SU-DHL-6 (cell line): ENCODE measurements around the gene COX14.
A peak's percentile ranks its signal among the peaks of the same experiment; 100 is the strongest.

Source experiments
- H2AFZ ChIP-seq: fragments of 200-600 bp; sonication (generic); 2 replicates; pipeline ENCODE4 v1.6.1; 2014; ENCODE audit warnings: low read depth, mild to moderate bottlenecking, moderate library complexity, mixed read lengths, antibody characterized with exemption, low read length; ENCODE audit not compliant: severe bottlenecking
- H3F3A ChIP-seq: fragments of 200-600 bp; shearing (Covaris generic); 2 replicates; pipeline ENCODE4 v1.6.0; 2016; ENCODE audit warnings: antibody characterized with exemption, mild to moderate bottlenecking; ENCODE audit not compliant: insufficient read depth
- H3K27ac ChIP-seq: fragments of 200-600 bp; sonication (generic); 2 replicates; pipeline ENCODE4 v1.5.1; 2016; ENCODE audit warnings: low read depth, mild to moderate bottlenecking, low read length, moderate library complexity, mixed read lengths
- H3K27me3 ChIP-seq: fragments of 200-600 bp; sonication (generic), shearing (Covaris generic); 2 replicates; pipeline ENCODE4 v1.6.0; 2014; ENCODE audit warnings: mild to moderate bottlenecking, low read length
- H3K36me3 ChIP-seq: fragments of 200-600 bp; sonication (generic); 2 replicates; pipeline ENCODE4 v1.6.1; 2014; ENCODE audit warnings: mild to moderate bottlenecking, low read length, mixed read lengths
- H3K4me2 ChIP-seq: fragments of 300-600, 200-600 bp; shearing (Covaris generic), sonication (generic); 2 replicates; pipeline ENCODE4 v1.6.0; 2014; ENCODE audit warnings: low read length, low read depth, mild to moderate bottlenecking; ENCODE audit not compliant: poor library complexity, severe bottlenecking
- H3K4me3 ChIP-seq: fragments of 200-600 bp; sonication (generic); 2 replicates; pipeline ENCODE4 v1.5.1; 2014; ENCODE audit warnings: antibody characterized with exemption, low read length, mild to moderate bottlenecking, mixed read lengths; ENCODE audit not compliant: insufficient read depth, poor library complexity, severe bottlenecking
- H3K79me2 ChIP-seq: fragments of 200-600 bp; sonication (generic); 2 replicates; pipeline ENCODE4 v1.6.1; 2014; ENCODE audit warnings: mild to moderate bottlenecking, low read length, moderate library complexity; ENCODE audit not compliant: insufficient read depth
- H3K9ac ChIP-seq: fragments of 200-600 bp; sonication (generic); 2 replicates; pipeline ENCODE4 v1.7.0; 2014; ENCODE audit warnings: mild to moderate bottlenecking, low read length
- H3K9me2 ChIP-seq: fragments of 200-600 bp; sonication (generic); replicated peaks from 2 replicates; pipeline ENCODE4 v1.6.1; 2014; ENCODE audit warnings: low read length; ENCODE audit not compliant: insufficient read depth
- H3K9me3 ChIP-seq: fragments of 200-600 bp; sonication (generic); 2 replicates; pipeline ENCODE4 v1.6.1; 2014; ENCODE audit warnings: low read length, mixed read lengths; ENCODE audit not compliant: insufficient read depth
- H4K20me1 ChIP-seq: fragments of 200-600 bp; sonication (generic); 2 replicates; pipeline ENCODE4 v1.6.1; 2014; ENCODE audit warnings: low read depth, mild to moderate bottlenecking, antibody characterized with exemption, low read length, moderate library complexity, mixed read lengths
- CTCF ChIP-seq: fragments of 200-600 bp; sonication (generic); IDR thresholded peaks from one replicate; pipeline ENCODE4 v1.5.1; 2017; ENCODE audit warnings: antibody characterized with exemption, mild to moderate bottlenecking, low read length, moderate library complexity; ENCODE audit not compliant: insufficient read depth, poor library complexity, severe bottlenecking
- EZH2phosphoT487 ChIP-seq: fragments of 200-600 bp; sonication (generic), shearing (Covaris generic); conservative IDR thresholded peaks from 2 replicates; pipeline ENCODE4 v1.6.1; 2018; ENCODE audit warnings: mild to moderate bottlenecking, antibody characterized with exemption, low read length, moderate library complexity, mixed read lengths

The COX14 gene

DNA sequence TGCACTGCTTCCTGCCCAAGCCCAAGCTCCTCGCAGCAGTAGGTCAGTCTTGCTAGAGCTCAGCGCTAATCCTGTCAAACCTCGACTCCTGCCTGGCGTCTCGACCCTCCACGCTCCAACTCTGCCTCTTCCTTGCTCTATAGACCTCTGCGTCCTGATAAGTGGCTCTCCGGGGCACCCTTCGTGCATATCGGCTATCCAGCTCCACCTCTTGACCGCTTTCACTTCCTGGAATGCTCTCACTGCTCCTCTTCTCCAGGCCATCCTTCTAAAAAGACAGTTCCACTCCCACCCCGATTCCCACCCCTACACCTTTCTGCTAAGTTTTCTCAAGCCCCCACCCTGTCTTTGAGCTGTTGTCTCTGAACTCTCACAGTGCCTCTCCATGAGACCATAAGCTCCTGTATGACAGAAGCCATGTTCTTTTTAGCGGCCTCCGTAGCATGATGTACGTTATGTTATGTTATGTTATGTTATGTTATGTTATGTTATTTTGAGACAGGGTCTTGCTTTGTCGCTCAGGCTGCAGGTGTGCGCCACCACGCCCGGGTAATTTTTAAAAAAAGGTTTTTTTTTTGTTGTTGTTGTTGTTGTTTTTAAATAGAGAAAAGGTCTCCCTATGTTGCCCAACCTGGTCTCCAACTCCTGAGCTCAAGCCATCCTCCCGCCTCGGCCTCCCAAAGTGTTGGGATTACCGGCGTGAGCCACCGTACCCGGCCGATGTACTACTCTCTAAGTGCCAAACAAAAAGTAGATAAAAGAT is 601 bp downstream of the COX14 start:
- Histone ChIP-seq H2AFZ (peak overlapping the region; percentile 1), H4K20me1 (no peaks in the 10 kb centered on the region), H3K27me3 (no peaks in the 10 kb centered on the region), H3K4me2 (peak overlapping the region; percentile 67), H3K36me3 (no peaks in the 10 kb centered on the region), H3K9ac (peak overlapping the region; percentile 71), H3K4me3 (peak overlapping the region; percentile 59), H3K79me2 (peaks cover 51% of the 10 kb centered on the region), H3K27ac (peak overlapping the region; percentile 53), H3K9me2 (no peaks in the 10 kb centered on the region), H3K9me3 (no peaks in the 10 kb centered on the region), H3F3A (no peaks in the 10 kb centered on the region)
- TF ChIP-seq EZH2phosphoT487 (no peak), CTCF (no peak)

DNA sequence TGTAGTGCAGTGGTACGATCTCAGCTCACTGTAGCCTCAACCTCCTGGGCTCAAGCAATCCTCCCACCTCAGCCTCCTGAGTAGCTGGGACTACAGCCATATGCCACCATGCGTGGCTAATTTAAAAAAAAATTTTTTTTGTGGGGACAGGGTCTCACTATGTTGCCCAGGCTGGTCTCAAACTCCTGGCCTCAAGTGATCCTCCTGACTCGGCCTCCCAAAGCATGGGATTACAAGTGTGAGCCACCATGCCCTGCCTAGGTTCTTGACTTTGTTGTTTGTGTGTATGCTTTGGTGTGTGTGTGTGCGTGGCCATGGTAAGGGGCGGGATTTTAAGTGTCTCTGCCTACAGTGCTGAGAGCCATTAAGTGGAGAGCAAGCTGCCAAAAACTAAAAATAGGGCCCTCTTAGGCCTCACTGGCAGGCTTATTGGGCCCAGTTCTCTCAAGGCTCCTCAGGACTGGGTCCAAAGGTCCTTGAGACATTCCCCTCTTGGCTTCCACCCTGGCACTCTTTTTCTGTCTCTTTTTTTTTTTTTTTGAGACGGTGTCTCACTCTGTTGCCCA is 5.1 kb downstream of the COX14 start:
- Histone ChIP-seq H3K27ac (no peak overlapping the region), H3K79me2 (peaks cover 59% of the 10 kb centered on the region), H3F3A (no peaks in the 10 kb centered on the region), H3K4me2 (no peak overlapping the region), H3K9me2 (no peaks in the 10 kb centered on the region), H3K9me3 (no peaks in the 10 kb centered on the region), H3K36me3 (no peaks in the 10 kb centered on the region), H4K20me1 (no peaks in the 10 kb centered on the region), H3K9ac (no peak overlapping the region), H3K4me3 (no peak overlapping the region), H3K27me3 (no peaks in the 10 kb centered on the region), H2AFZ (no peak overlapping the region)
- TF ChIP-seq EZH2phosphoT487 (no peak), CTCF (no peak)

DNA sequence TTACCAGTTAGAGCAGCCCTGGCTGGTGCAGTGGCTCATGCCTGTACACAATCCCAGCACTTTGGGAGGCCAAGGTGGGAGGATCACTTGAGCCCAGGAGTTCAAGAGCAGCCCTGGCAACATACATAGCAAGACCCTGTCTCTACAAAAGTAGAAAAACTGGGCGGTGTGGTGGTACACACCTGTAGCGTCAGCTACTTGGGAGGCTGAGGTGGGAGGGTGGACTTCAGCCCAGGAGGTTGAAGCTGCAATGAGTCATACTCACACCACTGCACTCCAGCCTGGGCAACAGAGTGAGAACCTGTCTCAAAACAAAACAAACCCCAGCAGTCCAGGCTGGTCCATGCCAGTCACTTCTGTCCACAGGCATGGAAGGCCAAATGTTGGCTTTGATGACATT is 7.4 kb downstream of the COX14 start:
- H3K36me3 ChIP-seq: no peaks in the 10 kb centered on the region
- H3F3A ChIP-seq: no peaks in the 10 kb centered on the region
- no peaks in the 10 kb centered on the region for H3K9me3 ChIP-seq
- no peak overlapping the region for H3K27ac ChIP-seq
- H3K27me3 ChIP-seq: no peaks in the 10 kb centered on the region
- peaks cover 38% of the 10 kb centered on the region for H3K79me2 ChIP-seq
- H3K4me3 ChIP-seq: no peak overlapping the region
- TF ChIP-seq EZH2phosphoT487 (no peak), CTCF (no peak)
- no peak overlapping the region for H2AFZ ChIP-seq
- H3K9ac ChIP-seq: no peak overlapping the region
- no peak overlapping the region for H3K4me2 ChIP-seq
- H3K9me2 ChIP-seq: no peaks in the 10 kb centered on the region
- H4K20me1 ChIP-seq: no peaks in the 10 kb centered on the region
